SU-DHL-6 (cell line): ENCODE measurements around the gene STARD10.

Source experiments
- CTCF ChIP-seq: fragments of 200-600 bp; sonication (generic); IDR thresholded peaks from one replicate; pipeline ENCODE4 v1.5.1; 2017; ENCODE audit warnings: antibody characterized with exemption, mild to moderate bottlenecking, low read length, moderate library complexity; ENCODE audit not compliant: insufficient read depth, poor library complexity, severe bottlenecking
- EZH2phosphoT487 ChIP-seq: fragments of 200-600 bp; sonication (generic), shearing (Covaris generic); conservative IDR thresholded peaks from 2 replicates; pipeline ENCODE4 v1.6.1; 2018; ENCODE audit warnings: mild to moderate bottlenecking, antibody characterized with exemption, low read length, moderate library complexity, mixed read lengths

GRCh38 chr11:72824811-72825505 lies 31.1 kb upstream of the STARD10 start:
- TF ChIP-seq CTCF (no peak), EZH2phosphoT487 (no peak)
